Ishikawa (cell line): ENCODE measurements around the gene SMTNL2.

Source experiments
- CEBPB ChIP-seq: IDR thresholded peaks from 2 replicates; pipeline ENCODE4 v1.6.1; 2012
- CREB1 ChIP-seq: IDR thresholded peaks from 2 replicates; pipeline ENCODE4 v1.6.1; 2012; ENCODE audit warnings: low read depth
- EGR1 ChIP-seq: IDR thresholded peaks from 2 replicates; pipeline ENCODE4 v1.6.1; 2012
- EP300 ChIP-seq: IDR thresholded peaks from 2 replicates; pipeline ENCODE4 v1.6.1; 2012; ENCODE audit warnings: borderline replicate concordance
- FOXM1 ChIP-seq: IDR thresholded peaks from 2 replicates; pipeline ENCODE4 v1.6.1; 2012; ENCODE audit warnings: low read depth, borderline replicate concordance
- NFIC ChIP-seq: IDR thresholded peaks from 2 replicates; pipeline ENCODE4 v1.6.1; 2012
- RAD21 ChIP-seq: IDR thresholded peaks from 2 replicates; pipeline ENCODE4 v1.6.1; 2012; ENCODE audit warnings: low read depth
- TAF1 ChIP-seq: IDR thresholded peaks from 2 replicates; pipeline ENCODE4 v1.6.1; 2012; ENCODE audit warnings: low read depth, mild to moderate bottlenecking
- TEAD4 ChIP-seq: IDR thresholded peaks from 2 replicates; pipeline ENCODE4 v1.6.1; 2012
- YY1 ChIP-seq: IDR thresholded peaks from 2 replicates; pipeline ENCODE4 v1.6.1; 2012; ENCODE audit warnings: low read depth
- ZBTB7A ChIP-seq: IDR thresholded peaks from 2 replicates; pipeline ENCODE4 v1.6.1; 2012; ENCODE audit warnings: low read depth
- TF ChIP-seq, protein P1 (sequence below): IDR thresholded peaks from 2 replicates; pipeline ENCODE4 v1.6.1; 2012
- TF ChIP-seq, protein P2 (sequence below): IDR thresholded peaks from 2 replicates; pipeline ENCODE4 v1.6.1; 2012; ENCODE audit warnings: low read depth, mild to moderate bottlenecking
- TF ChIP-seq, protein P3 (sequence below): IDR thresholded peaks from 2 replicates; pipeline ENCODE4 v1.6.1; 2012

DNA sequence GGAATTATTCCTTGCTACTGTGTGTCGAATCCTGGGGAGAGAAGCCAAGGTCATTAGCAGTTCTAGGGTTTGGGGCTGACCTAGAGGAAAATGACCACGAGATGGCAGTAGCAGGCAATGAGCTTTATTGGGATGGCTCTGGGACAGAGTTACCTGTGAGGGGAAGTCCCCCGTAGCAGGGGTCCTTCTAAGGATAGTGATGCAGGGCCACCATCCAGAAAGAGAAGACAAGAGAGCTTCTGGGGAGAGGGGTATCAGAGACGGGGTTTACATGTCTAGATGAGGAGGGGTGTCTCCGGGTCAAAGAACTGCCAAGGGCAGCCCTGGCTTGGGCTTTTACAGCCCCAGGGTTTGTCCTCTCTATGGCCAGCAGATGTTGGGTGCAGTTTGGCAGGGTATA lies 17.5 kb upstream of the SMTNL2 start:
- TF ChIP-seq RAD21 (peak; percentile 87), TAF1 (no peak), CREB1 (no peak), EP300 (no peak), TEAD4 (no peak), YY1 (no peak), EGR1 (no peak), FOXM1 (no peak), CEBPB (no peak), NFIC (no peak), ZBTB7A (no peak)
- TF ChIP-seq, protein P1, sequence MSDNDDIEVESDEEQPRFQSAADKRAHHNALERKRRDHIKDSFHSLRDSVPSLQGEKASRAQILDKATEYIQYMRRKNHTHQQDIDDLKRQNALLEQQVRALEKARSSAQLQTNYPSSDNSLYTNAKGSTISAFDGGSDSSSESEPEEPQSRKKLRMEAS, result no peak
- TF ChIP-seq, protein P2, sequence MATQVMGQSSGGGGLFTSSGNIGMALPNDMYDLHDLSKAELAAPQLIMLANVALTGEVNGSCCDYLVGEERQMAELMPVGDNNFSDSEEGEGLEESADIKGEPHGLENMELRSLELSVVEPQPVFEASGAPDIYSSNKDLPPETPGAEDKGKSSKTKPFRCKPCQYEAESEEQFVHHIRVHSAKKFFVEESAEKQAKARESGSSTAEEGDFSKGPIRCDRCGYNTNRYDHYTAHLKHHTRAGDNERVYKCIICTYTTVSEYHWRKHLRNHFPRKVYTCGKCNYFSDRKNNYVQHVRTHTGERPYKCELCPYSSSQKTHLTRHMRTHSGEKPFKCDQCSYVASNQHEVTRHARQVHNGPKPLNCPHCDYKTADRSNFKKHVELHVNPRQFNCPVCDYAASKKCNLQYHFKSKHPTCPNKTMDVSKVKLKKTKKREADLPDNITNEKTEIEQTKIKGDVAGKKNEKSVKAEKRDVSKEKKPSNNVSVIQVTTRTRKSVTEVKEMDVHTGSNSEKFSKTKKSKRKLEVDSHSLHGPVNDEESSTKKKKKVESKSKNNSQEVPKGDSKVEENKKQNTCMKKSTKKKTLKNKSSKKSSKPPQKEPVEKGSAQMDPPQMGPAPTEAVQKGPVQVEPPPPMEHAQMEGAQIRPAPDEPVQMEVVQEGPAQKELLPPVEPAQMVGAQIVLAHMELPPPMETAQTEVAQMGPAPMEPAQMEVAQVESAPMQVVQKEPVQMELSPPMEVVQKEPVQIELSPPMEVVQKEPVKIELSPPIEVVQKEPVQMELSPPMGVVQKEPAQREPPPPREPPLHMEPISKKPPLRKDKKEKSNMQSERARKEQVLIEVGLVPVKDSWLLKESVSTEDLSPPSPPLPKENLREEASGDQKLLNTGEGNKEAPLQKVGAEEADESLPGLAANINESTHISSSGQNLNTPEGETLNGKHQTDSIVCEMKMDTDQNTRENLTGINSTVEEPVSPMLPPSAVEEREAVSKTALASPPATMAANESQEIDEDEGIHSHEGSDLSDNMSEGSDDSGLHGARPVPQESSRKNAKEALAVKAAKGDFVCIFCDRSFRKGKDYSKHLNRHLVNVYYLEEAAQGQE, result no peak
- TF ChIP-seq, protein P3, sequence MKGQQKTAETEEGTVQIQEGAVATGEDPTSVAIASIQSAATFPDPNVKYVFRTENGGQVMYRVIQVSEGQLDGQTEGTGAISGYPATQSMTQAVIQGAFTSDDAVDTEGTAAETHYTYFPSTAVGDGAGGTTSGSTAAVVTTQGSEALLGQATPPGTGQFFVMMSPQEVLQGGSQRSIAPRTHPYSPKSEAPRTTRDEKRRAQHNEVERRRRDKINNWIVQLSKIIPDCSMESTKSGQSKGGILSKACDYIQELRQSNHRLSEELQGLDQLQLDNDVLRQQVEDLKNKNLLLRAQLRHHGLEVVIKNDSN, result no peak
